ENCODE results near the gene TAF4.

- TF ChIP-seq CTCF (IDR thresholded peaks at IDR 0.05; ENCODE audit: insufficient read depth, low read length, poor library complexity, severe bottlenecking) (no peak), EZH2phosphoT487 (conservative IDR thresholded peaks at IDR 0.05; ENCODE audit: low read length) (no peak)
Measured at GRCh38 chr20:61976644-61977418, 88.8 kb downstream of the TAF4 start.
